Measurements from ENCODE around the gene DAPK2.
A peak's percentile ranks its signal among the peaks of the same experiment; 100 is the strongest.

Gene DAPK2

DNA sequence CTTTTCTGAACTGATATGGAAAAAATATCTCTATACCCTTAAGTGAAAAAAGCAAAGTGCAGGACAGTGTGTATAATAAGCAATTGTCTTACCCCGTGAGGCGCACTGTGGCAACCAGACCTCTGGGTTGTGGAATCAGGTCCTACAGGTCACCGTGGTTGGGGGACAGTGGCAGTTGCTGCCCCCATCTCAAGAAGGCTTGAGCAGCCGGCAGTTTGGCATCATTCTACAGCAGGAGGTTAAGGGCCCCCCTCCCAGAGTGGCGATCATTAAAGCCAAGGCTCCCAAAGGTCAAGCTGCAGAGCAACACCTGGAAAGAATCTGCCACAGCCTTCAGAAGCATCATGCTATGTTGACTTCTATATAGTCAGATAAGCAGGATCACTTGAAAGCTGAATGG is 156.5 kb downstream of the DAPK2 start:
- DNase-seq, result no peak

DNA sequence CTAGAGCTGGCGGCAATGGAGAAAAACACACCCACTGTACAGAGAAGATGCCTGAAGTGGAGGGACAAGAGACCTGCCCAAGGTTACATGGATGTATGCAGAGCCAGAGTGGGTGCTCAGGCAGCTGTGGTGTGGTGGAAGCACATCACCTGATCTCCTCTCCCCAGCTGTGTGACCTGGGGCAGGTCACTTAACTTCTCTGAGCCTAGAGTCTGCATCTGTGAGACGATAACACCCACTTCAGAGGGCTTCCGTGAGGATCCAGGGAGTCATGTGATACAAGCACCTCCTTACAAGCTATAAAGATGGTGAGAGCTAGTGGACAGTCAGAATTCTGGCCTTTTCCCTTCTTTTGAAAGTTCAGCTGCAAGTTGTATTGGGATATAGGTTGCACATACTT is 157.5 kb downstream of the DAPK2 start:
- no peak for DNase-seq

DNA sequence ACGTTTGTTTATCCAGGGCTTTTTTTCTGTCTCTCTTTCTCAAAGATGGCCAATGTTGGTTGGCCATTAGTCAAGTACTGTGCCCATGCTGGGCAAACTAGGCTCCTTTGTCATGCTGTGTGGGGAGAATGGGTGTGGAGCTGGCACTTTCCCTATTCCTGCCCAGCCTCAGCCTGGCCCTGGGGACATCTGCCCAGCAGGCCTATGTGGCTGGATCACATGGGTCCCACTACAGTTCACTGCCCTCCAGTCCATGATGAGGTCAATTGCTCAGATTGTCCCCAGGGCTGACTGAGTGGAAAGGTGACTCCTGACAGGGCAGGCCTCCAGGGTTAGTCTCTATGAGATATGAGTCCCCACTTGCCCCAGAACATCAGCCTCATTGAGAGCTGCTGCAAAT is 158.1 kb downstream of the DAPK2 start:
- no peak for DNase-seq

DNA sequence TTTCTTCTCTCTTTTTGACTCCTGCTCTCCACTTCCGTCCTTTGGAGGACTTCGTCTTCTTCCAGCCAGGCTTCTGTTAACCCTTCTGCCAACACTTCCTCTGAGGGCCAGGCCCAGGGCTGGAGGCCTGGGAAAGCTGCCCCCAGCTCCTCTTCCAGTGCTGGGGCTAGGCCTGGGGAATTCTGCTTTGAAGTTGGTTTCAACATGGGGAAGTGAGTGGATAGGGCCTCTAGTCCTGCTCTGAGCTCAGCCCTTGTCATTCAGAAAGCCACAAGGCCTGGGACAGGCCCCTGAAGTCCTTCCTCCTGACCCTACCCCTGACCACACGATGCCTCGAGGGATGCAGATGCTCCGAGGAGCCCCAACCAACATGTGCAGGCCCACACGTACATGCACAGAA is 158.7 kb downstream of the DAPK2 start:
- DNase-seq, result no peak

DNA sequence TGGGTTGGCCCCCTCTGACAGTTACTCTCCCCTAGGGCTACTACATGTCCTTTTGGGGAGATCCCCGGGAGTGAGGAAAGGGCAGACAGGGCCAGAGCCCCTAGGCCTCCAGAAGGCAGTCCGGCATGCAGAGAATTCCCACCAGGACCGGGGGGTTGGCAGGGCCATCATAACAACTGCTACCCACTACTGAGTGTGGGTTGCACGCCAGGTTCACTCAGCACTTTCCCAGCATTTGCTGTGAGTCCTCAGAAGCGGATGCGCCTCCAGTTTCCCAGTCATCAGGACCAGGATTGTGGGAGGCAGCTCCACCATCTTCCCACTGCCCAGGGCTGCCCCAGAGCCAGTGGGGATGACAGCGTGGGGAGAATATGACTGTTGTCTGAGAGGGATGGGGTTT is 161.3 kb downstream of the DAPK2 start:
- DNase-seq, result no peak

DNA sequence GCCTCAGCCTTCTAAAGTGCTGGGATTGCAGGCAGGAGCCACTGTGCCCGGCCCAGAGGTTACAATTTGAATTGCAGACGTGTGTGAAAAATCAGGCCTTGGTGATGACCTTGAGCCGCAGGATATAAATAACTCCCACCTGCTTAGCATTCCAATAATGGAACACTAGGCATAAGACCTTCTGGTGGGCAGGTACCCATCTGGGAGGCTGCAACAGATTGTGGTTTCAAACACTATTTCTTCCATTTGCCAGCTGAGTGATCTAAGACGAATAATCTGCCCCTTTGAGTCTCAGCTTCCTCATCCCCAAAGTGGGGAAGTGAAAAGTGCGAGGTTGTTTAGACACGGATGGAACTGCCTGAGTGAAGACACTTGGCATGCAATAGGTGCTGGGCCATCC is 164.9 kb downstream of the DAPK2 start:
- no peak for DNase-seq

DNA sequence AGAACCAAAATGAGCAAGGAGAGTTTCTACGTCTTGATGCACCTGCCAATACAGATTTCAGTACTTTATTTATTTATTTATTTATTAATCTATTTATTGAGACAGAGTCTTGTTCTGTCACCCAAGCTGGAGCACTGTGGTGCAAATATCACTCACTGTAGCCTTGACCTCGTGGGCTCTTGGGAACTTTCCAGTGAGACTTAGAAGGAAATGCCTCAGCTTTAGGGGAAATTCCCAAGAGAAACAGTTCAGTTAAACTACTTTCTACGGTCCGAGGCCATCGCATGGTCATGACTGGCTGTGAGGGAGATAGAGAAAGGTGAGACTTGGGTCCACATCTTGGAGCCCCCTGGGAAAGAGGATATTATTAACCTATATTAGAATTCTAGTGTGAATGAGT is 165.5 kb downstream of the DAPK2 start:
- DNase-seq, result no peak

DNA sequence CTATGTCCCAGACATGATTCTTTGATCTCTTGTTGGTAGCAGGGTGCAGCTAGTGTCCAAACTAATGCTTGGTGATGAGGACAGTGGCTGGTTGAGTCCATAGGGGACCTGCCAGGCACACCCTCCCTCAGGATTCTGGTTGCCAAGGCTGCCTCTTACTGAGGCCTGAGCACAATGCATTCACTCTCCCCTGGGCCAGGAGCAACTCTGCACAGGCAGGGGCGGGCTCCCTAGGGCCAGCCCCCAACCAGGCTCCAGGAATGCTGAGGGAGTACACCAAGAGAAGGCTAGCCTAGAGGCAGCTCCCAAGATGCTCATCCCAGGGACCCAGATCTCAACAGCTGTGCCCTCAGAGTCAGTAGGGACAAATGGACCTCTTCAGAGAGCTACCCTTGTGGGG is 166.3 kb downstream of the DAPK2 start:
- DNase-seq, result no peak

DNA sequence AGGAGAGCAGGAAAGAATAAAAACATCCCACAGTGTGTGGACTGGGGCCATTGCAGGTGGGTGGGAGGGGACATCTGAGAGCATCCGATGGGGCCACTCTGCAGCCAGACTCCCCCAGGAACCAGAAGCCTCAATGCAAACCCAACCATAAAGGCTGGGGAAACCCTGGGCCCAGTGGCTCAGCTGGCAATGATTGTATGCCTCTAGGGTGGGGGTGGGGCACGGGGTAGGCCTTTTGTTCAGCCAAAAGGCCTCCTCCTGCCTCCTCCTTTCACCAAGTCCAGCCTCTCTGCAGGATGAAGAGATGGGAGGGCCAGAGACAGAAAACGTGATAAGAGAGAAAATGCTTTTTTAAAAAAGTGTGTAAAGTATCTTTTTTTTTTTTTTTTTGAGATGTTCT is 167.1 kb downstream of the DAPK2 start:
- DNase-seq, result no peak

DNA sequence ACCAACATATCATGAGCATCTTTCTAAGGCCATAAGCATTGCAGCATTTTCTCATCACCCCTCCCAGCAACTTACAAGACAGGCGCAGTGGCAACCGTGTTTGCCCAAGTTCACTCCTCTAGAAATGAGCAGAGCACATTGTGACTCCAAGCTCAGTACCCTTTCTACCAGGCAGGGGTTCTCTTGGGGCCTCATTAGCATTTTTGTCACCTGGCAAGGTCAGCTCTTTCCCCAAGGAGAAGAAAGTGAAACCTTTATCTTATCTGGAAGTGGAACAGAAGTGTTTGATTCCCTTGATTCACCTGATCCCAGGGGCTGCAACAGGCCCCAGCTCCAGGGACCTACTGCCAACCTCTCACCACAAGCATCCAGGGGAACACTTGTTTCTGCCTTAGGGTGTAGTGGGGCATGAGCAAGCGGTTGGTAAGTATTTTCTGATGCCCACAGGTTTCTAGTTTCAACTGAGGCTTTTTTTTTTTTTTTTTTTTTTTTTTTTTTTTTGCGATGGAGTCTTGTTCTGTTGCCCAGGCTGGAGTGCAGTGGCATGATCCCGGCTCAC is 168.5 kb downstream of the DAPK2 start:
- no peak for DNase-seq

DNA sequence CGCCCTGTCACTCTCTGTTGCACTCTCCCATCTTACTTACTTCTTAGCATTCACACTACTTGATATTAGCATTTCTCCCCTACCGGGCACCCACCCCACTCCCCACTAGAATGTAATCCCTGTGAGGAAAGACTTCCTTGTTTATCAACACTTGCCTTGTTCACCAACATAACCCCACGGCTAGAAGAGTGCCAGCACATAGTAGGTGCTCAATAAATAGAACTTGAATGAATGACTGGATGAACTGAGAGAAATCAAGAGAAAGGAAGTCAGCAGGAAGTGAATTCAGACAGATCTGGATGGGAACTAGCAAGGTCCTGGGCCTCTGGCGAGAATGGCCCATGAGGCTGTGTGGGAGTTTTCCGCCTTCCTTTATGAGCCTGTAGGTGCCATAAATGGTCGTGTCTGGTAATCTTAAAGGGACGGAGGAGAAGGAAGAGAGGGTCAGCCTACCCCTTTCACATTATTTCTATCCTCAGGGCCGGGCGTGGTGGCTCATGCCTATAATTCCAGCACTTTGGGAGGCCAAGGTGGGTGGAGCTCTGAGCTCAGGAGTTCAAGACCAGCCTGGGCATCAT is 170.1 kb downstream of the DAPK2 start:
- DNase-seq, result no peak

DNA sequence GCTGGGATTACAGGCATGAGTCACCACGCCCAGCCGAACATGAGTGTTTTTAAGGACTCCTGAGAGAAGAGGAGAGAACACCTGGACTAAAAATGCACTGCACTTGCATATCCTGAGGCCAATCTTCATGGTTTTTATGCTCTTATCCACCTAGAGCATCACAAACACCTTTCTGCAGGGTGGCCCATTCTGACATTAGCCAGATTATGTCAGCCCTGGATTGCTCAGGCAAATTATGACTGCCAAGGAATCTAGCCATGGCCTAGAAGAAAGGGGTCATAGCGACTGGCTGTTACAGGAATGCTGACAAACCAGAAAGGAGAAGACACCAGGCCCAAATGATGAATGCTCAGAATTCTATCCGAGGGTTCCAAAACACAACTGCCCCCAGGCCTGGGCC is 171.7 kb downstream of the DAPK2 start:
- no peak for DNase-seq

DNA sequence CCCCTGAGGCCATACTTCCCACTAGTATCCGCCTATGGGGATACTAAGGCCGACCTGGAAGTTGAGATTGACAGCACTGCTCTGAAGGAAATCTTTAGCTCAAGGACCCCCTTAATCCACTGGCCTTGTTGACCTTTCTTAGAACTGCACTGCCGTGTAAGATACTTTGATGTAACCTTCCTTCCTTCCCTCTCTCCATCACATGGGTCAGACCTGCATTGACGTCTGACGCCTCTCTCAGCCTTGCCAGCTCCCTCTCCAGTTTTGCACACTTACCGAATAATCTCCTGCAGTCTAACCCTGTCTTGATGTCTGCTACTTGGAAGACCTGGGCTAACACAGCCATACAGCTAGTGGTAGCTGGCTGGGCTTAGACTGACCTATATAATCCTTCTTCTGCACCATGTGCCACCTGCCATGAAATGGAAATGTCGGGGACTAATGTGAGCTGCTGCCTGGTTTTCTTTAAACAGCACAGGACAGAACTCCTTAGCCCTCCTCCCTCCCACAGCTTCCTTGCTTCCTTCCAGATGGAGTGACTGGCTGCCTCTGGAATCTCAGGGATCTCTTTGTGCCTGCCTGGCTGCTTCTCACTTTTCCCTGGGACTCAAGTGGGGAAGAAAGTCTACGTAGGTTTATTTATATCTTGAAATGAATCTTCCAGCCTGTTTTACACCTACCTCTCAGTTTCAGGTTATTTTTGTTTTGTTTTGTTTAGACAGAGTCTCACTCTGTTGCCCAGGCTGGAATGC is 173.3 kb downstream of the DAPK2 start:
- DNase-seq, result no peak

DNA sequence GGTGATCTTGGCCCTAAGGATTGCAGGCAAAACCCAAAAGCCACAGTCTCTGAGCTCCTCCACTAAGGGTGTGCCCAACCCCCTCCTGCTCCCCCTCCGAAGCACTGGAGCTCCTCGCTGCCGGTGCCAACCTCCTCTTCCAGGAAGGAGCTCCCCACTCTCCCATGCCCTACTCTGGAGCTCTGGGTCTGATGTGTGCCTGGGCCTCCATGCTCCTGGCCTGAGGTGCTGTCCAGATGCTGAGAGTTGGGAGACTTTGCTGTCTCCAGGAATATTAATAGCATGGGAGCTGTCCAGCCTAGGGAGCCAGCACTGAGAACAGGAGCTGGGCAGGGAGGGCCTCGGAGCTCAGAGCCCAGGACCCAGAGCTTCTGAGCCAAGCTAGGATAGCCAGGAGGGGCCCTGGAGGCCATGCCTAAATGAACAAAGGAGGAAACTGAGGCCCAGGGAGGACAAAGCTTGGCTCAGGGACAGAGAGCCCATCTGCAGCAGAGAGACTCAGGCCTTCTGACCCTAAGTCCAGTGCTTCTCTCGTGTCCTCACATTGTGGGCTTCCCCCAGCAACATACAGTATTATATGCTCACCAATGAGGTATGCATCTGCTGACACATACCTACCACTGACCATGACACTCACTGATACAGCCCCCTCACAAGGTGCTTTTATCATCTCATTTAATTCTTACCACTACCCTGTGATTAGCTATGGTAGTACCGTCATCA is 175.6 kb downstream of the DAPK2 start:
- no peak for DNase-seq

DNA sequence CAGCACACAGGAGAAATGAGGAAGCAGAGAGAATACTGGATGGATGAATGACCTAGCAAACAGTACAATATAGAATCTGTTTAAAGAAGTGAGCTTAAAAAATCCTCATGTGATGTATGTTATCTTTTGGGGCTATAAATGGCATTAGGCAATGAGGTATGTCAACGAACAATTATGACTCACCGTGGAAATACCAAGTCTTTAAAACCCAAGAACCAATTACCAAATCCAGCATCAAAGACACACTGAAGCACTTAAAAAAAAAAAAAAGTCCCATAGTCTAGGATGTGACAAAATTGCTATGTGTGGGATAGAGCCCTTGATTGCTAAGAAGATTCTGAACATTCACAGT is 176.3 kb downstream of the DAPK2 start:
- DNase-seq, result no peak

DNA sequence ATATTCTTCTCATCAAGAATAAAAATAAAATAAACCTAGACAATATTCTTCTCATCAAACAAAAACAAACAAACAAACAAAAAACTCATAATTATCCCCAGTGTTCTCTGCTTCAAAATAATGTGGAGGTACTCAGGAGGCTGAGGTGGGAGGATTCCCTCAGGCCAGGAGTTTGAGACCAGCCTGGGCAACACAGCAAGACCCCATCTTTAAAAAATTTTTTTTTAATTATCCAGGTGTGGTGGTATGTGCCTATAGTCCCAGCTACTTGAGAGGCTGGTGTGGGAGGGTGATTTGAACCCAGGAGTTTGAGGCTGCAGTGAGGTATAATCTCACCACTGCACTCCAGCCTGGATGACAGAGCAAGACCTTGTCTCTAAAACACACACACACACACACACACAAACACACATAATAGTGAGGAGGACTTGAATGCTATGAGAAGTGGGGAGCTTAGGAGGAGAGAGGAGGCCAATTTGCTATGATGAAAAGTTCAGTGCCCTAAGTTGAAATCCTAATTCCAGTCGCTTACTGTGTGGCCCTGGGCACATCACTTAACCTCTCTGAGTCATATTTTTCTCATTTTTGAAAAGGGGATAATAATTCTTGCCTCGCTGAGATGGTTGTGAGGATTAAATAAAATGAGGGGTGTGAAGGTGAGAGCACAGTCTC is 176.8 kb downstream of the DAPK2 start:
- no peak for DNase-seq

DNA sequence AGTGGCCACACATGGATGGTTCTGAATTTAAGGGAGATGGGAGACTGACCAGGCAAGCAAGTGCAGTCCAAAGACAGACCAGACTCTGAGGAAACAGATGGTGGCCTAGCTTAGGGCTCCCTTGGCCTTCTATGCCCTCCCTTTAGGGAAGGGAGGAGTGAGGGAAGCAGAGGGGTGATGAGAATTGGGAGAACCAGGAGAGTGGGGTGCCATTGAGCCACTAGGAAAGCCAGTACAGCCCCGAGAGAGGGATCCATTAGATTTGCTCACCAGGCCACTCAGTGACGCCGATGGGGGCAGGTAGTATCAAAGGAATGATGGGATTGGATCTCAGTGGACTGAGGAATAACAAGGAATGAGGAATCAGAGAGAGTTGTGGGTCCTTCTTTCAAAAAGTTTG is 182.1 kb downstream of the DAPK2 start:
- no peak for DNase-seq

DNA sequence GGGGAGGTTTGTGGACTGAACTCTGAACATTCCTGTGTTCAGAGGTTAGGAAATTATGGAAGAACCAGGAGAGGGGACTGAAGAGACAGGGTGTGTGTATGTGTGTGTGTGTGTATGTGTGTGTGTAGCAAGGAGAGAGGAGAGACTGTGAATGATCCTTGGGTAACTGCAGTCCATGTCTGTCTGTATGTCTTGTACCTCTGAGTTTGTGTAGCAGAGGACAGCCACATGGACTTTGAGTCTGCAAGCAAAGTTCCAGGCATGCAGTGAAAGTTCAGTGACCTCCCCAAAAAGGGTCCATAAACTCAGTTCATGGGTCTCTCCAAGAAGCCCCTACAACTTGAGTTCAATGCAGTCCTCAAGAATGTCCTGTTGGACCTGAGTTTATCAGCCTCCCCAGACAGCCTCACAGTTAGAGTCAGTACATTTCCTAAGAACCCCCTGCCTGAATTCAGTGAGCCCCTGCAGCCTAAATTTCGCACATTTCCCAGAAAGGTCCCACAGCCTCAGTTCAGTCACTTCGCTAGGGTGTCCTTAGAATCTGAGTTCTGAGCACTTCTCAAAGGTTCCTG is 184.3 kb downstream of the DAPK2 start:
- no peak for DNase-seq

DNA sequence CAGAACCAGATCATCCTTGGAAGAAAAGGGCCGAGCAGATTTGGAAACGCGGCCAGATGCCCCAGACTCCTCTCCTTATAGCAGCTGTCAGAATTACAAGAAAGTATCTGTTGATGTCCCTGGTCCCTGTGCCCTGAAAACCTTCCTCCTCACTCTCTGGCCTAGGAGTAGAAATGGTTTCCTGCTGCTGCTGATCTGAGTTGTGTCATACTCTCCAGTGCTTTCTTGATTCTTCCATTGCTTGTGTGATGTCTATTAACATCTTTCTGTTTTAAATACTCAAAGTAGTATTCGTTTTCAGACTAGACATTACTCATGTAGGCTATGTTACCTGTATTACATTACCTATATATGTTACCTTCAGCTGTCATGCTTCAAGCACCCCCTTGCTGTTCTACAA is 185.7 kb downstream of the DAPK2 start:
- no peak for DNase-seq

DNA sequence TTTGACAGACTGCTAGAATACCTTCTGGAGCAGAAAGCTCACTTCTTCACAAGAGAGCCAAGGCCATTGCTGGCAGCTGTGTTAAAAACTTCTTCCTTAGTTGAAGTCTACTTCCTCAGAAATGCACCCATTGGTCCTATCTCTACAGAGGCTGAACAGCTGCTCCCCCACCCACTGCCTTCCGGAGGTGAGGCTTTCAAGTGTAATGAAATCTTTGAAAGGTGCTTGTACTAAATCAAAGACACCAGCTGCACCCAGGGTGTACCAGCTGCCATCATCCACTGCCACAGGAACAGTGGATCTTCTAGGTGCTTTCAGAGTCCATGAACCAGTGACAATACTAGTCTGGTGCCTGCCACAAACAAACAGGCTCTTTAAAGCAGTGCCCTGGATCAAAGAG is 186.1 kb downstream of the DAPK2 start:
- DNase-seq, result peak; percentile 95

DNA sequence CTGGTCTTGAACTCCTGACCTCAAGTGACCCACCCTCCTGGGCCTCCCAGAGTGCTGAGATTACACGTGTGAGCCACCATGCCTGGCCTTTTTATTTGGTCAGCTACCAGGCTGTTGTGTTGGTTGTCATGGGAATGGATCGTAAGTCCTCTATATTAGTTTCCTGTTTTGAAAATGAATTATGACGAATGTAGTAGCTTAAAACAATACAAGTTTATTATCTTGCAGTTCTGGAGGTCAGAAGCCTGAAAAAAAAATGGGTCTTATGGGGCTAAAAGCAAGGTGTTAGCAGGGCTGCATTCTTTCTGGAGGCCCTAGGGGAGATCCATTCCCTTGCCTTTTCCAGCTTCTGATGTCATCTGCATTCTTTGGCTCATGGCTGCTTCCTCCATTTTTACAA is 187.4 kb downstream of the DAPK2 start:
- no peak for DNase-seq

DNA sequence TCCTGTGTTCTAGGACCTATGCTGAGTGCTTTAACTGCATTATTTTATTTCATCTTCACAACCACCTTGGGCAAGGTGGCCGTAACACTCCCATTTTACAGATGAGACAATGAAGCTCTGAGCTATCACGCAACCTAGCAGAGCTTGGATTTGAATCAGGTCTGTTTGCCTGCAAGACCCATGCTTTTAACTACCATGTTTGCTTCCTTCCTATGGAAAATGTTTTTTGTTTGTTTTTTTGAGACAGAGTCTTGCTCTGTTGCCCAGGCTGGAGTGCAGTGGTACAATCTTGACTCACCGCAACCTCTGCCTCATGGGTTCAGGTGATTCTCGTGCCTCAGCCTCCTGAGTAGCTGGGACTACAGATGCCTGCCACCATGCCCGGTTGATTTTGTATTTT is 187.8 kb downstream of the DAPK2 start:
- DNase-seq, result no peak

DNA sequence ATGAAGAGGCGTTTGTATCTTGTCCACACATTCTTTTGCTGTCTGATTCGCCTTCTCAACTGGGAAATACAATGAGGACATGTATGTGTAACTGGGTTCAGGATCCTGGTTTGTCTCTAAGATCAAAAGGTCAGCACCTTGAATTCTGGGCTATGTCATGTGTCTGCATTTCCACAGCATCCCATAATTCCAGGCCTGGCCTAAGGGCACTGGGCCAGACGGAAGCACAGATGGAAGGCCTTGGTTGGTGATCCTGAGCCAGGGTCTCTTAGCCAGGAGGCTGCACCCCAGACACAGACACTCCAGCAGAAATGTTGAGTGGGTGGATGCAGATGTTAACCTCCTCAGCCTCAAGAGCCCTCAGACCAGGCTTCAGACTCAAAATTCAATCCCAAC is 188.8 kb downstream of the DAPK2 start:
- peak; percentile 90 for DNase-seq

Measured in NCI-H524 treated with DMSO at 0.1 percent for 48 hours (cell line).